Stimulated activated CD8-positive, alpha-beta memory T cell treated with anti-CD3 and anti-CD28 coated beads, Interleukin-15, amount 100 ng/mL, for 1 hour (primary cell): Measurements from ENCODE around the gene TMEM54.

Source experiments
- DNase-seq: peaks from one replicate; pipeline ENCODE4 v3.0.0-alpha.2; 2020; ENCODE audit warnings: low read depth

Gene TMEM54

DNA sequence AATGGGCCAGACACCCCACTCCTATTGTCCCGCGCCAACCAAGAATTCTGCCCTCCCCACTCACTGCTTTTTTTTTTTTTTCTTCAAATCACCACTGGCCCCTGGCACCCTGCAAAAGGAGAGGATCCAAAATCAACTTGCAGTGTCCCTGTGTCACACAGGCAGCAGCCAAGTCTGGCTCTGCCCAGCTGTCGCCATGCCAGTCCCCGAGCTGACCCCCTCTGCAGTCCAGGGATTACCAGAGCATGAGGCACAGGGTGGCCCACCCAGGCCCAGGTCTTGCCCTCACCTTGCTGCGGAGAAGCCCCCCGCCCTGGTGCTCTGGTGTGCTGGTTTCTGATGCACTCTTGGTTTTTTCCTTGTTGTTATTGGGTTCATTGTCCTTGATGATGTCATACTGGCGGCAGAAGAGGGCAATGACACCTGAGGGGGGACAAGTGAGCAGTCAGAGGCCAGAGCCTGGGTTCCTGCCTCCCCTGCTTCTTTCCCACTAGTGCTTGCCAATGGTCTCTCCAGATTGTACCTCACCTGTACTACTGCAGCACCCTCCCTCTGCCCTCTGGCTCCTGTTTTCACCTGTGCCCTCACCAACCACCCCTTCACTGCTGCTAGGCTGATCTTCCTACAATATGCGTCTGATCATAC lies 36.7 kb downstream of the TMEM54 start:
- no peak for DNase-seq

- no peak for DNase-seq
Measured at GRCh38 chr1:32863881-32864245, 37.3 kb downstream of the TMEM54 start.

DNA sequence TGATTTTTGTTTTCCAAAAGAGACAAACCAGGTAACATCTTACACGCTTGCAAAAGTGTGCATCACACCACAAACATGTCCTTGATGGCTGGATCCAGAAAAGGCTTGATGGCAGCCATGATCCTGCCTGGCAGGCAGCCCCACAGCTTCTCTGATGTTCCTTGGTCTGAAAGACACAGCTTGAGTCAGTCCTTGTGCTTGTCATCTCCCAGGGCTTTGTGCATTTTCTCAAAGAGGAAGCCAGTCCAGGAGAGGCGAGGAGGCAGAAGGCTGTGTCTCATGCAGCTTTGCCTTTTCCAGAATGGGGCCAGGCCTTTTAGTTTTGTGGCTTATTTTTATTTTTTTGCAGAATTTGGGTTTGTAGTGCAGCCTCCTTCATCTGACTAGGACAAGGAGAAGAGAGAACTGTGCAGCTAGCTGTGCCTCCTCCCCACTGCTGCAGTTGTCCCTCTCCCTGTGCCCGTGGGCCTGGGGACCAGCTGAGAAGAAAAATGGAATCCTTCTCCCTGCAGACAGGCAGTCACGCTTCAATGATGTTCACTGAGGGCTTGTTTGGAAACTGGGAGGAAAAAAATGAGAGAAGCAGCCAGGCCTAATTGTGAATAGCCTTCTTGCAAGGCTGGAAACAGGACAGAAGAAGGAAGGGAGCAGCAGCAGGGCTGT lies 37.8 kb downstream of the TMEM54 start:
- no peak for DNase-seq

- no peak for DNase-seq
Measured at GRCh38 chr1:32861904-32862695, 39.1 kb downstream of the TMEM54 start.

GRCh38 chr1:32860566-32860965 lies 40.6 kb downstream of the TMEM54 start:
- DNase-seq, result no peak

- DNase-seq, result no peak
Measured at GRCh38 chr1:32859915-32860314, 41.3 kb downstream of the TMEM54 start.

DNA sequence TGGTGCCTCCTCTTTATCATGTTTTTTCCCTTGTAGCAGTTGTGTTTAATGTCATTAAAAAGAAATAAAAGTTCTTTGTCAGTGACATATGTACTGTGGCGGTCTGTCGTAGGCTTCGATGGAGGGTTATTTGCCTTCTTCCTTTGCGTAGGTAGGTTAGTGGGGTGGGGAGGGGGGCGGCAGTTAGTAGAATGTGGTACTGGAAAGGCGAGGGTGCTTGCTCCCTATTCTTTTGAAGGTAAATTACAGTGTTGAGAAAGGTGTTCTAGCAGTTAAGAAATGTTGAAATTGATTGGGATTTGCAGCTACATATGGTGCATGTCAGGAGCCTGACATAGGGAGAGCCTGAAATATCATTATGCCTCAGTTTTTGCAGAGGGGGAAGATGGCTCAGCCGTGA lies 42.4 kb downstream of the TMEM54 start:
- DNase-seq, result no peak

DNA sequence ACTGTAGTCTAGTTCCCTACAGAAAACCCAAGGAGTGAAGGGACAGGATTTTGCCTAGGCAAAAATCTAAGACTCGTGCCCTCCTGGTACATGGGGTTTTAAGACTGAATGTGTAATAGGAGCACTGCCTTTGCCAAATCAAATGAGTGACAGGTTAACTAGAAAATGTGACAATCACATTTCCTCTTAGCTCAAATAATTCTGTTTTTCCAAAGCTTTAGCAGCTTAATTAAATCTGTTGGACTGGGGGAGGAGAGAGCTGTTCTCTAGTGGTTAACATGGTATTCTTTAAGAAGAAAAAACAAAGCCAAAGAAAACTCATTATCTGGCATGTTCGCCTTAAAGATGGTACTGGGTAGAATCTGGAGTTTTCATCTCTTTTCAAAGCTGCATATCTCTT lies 43.1 kb downstream of the TMEM54 start:
- DNase-seq, result no peak

- DNase-seq, result no peak
Measured at GRCh38 chr1:32855861-32856617, 45.1 kb downstream of the TMEM54 start.

DNA sequence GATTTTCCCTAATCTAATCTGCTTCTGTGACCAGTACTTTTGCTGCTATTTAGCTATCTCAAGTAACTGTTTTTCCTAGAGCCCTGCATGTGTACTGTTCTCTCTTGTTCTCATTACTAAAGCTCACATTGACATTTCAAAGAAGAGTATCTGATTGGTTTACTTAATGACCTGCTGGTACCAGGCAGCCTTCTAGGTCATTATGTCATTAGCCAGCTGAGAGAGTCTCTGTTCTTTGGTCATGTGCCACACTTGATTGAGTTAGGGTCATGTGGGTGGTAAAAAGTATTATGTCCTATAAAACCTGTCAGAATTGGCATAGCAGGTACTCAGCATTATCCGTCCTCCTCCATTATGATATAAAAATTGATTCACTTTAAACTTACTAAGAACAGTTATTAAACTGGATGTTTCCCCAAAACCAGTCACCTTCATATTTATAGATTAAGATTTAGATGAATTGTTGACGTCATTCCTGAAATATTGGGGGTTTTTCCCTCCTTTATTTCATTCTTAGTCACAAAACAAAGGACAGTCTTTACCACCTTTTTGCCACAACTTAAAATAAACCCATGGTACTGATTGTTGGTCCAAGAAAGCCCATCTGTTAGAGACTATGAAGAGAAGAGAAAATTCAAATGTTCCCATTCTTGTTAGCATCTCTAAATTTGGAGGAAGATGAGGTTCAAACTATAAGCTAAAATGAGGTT lies 52.7 kb downstream of the TMEM54 start:
- no peak for DNase-seq
